GM12801 (cell line): ENCODE data around the gene HIVEP3.

Source experiments
- TF ChIP-seq, protein P1 (sequence below): IDR thresholded peaks from one replicate; pipeline ENCODE4 v1.5.1; 2011; ENCODE audit warnings: control low read depth; ENCODE audit not compliant: insufficient read length; ENCODE audit errors: extremely low read depth

The HIVEP3 gene

DNA sequence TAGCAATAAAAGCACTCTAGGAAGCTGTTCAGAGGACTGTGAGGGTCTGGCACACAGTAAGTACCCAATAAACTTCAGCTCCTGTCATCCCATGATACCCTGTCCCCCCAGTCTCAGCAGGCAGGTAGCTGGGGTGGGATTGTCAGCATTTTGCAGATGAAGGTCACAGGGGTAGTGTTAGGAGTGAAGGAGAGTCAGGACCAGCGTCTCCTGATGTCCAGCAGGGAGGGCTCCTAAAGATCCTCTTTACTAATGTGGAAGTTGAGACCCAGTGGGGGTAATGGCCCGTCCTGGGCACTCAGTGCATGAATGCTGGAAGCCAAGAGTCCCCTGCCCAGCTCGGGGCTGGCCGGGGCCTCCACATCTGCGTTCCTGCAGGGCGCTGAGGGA, 402.9 kb downstream of the HIVEP3 start:
- TF ChIP-seq, protein P1, sequence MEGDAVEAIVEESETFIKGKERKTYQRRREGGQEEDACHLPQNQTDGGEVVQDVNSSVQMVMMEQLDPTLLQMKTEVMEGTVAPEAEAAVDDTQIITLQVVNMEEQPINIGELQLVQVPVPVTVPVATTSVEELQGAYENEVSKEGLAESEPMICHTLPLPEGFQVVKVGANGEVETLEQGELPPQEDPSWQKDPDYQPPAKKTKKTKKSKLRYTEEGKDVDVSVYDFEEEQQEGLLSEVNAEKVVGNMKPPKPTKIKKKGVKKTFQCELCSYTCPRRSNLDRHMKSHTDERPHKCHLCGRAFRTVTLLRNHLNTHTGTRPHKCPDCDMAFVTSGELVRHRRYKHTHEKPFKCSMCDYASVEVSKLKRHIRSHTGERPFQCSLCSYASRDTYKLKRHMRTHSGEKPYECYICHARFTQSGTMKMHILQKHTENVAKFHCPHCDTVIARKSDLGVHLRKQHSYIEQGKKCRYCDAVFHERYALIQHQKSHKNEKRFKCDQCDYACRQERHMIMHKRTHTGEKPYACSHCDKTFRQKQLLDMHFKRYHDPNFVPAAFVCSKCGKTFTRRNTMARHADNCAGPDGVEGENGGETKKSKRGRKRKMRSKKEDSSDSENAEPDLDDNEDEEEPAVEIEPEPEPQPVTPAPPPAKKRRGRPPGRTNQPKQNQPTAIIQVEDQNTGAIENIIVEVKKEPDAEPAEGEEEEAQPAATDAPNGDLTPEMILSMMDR = no peak

DNA sequence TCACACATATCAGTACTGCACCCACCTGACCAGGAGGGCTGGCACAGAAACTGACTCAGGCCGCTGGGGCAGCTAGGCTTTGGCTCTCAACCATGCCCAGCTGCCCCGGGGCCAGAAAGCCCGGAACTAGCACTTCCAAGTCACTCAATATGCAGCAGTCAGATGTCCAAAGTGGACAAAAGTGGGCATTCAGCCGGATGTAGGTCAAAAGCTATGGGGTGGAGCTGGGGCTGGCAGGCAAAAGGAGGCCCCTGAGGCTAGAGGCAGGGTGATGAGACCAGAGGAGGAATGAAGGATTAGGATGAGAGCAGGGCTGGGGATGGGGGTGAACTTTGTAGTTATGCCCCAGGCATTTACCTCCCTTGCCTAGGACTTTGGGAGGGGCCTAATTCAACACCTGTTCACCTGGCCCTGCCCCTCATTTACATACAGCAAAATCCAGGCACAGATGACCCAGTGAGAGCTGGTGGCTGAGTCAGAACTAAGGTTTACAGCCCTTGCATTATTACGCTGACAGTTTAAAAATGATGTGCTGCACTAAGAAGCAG, 403.5 kb downstream of the HIVEP3 start:
- TF ChIP-seq, protein P1 = no peak

DNA sequence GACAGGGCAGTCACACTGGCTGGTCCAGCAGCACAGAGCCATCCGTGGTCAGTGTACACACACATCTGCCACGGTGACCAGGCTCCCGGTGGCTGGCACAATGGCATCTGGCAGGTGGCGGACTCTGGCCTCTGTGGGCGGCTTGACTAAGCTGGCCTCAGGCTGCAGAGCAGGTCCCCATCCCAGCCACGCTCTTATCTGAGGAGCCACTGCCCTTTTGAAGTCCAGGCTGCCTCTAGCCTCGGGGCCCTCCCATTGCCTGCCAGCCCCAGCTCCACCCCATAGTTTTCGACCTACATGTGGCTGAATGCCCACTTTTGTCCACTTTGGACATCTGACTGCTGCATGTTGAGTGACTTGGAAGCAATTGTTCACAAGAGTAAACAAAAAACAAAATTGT, 404.3 kb downstream of the HIVEP3 start:
- TF ChIP-seq, protein P1 = no peak

DNA sequence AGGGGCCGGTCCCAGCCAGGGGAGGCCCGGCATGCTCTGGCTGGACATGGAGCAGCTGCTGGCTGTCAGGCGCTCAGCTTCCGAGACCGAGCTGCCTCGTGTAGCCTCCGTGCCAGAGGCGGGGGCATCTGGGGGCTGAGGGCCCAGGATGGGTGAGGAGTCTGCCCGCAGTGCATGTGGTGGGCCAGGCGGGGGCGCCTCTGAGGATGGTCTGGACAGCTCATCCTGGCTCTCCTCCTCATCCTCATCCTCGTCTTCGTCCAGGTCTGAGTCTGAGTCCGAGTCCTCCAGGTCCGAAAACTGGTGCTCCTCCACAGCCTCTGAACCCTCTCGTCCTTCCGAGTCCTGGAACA, 405.4 kb downstream of the HIVEP3 start:
- TF ChIP-seq, protein P1 = no peak

DNA sequence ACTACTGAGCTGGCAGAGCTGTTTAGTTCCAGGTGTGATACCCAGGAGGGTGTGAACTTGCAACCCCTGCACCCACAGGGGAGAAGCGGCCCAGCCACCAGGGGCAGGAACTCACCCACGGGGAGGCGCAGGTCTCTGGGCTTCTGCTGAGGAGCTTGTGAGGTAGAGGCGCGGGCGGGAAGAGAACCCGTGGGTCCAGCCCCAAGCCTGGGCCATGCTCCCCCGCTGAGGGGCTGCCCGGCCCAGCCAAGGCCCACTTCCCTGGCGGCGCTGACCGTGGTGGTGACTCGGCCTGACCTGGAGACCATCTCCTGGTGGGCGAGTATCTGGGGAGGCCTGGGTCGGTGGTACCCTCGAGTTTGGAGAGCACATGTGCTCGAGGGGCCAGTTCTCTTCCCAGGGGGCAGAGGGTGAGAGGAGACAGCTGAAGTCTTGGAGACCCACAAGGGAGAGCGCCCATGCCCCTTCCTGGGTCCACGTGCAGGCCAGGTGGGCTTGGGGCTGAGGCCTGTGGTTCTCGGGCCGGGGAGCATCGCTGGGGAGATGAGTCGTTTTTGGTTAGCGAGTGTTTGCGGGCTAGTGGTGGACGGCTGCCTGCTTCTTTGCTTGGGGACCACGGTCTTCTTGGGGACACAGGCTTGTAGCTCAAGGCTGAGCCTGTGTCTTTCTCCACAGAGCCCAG, 405.9 kb downstream of the HIVEP3 start:
- TF ChIP-seq, protein P1 = no peak

DNA sequence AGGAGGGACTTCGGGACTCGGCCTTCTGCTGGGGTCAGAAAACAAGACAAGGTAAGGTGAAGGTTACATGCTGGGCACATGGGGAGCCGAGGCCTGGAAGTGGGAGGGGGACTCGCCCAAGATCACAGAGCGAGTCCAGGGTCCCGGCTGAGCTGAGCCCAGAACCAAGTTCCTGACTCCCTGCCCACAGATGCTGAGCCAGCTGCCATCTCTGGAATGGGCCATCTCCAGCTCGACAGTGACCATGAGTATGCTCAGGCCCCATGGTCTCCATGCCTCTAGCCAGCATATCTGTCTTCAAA, 407.5 kb downstream of the HIVEP3 start:
- TF ChIP-seq, protein P1 = no peak

DNA sequence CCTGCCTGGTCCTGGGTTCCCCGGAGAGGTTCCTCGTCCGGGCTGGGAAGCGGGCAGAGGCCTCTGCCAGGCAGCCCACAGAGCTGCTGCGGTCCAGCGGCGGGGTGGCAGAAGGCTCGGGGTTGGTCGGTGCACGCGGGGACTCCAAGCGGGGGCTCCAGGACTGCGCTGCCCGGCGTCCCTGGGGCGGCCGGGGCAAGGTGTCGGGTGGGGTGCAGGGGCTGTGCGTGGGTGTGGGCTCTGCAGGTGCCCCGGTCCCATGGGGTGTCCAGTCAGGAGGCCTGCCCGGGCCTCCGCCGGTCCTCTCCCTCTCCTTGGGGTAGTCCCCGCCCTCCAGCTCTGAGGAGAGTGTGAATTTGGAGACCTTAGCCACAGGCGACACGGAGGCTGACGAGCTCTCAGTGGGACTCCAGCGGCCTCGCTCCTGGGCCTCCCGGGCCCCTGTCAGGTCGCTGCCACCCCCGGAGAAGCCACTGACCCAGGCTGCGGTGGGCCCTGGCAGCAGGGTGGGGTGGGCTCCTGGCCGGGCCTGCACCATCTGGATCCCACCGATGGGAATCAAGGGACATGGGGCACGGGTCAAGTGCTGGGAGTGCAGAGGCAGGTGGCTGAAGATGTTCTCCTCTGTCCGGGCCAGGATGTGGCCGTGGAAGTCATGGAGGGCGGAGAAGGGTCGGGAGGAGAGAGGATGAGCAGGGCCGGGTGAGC, 408.0 kb downstream of the HIVEP3 start:
- TF ChIP-seq, protein P1 = no peak
